Activated CD8-positive, alpha-beta memory T cell treated with anti-CD3 and anti-CD28 coated beads for 48 hours (primary cell): ENCODE measurements around the gene EVI5.
"Not testable (repeated sequence)": the region's sequence is repeated elsewhere in the genome, so short reads cannot be mapped to it uniquely, and the experiment has no call there.

ENCODE experiments used
- DNase-seq, 3 experiments: peaks; one replicate each; pipeline ENCODE4 v3.0.0-alpha.2; 2020; ENCODE audit warnings: low read depth in 2 of 3, low spot score in 2 of 3

EVI5 gene

DNA sequence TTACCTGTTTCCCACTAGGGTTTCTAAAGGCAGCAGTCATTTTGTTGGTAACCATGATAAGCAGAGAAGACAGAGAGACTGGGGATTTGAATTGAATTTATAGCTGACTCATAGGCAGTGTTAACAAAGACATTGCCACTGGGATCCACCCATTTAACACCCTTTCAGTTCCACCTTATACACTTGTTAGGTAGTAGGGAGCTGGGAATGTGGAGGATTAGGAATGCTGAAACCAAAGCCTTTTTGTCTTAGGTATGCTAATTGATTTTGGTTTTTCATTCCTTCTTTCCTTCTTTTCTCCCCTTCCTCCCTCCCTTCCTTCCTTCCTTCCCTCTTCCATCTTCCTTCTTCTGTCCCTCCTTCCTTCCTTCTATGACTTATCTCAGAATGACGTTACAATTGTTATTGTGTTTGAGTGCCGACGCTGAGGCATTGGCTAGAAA is 7.5 kb upstream of the EVI5 start:
- no peak for DNase-seq

- DNase-seq = no peak
These were observed 6.7 kb upstream of the EVI5 start for GRCh38 chr1:92791487-92792066.

DNA sequence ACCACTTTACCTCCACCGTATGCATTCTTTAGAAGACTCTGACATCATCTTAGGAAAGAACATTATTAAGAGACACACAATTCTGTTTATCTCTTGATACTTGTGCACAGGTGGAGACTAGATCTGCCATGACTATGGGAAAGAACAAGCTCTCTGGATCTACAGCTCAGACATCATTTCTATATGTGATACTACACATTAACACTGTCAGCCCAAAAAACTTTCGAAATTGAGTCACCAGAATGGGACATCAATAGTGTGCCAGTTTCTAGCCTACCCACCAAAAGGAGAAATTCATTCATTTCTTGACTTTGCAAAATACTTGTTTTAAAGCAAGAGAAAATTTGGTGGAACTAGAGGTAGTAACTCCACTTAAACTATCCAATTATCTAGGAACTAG is 6.0 kb upstream of the EVI5 start:
- no peak for DNase-seq

GRCh38 chr1:92790081-92790480 is 5.2 kb upstream of the EVI5 start:
- no peak for DNase-seq

- no peak for DNase-seq
These were observed 1.4 kb upstream of the EVI5 start for GRCh38 chr1:92786111-92786901.

GRCh38 chr1:92784021-92784638 is 778 bp downstream of the EVI5 start:
- DNase-seq = peak; percentile 1 to 17 (median 10)

DNA sequence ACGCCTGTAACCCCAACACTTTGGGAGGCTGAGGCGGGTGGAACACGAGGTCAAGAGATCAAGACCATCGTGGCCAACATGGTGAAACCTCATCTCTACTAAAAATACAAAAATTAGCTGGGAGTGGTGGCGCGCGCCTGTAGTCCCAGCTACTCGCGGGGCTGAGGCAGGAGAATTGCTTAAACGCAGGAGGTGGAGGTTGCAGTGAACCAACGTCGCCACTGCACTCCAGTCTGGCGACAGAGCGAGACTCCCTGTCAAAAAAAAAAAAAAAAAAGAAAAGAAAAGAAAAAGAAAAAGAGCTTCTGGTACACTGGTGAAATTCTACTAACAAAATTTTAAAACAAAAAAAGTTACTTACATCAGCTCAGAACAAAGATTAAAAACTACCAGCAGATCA is 1.4 kb downstream of the EVI5 start:
- not testable (repeated sequence) for DNase-seq

- no peak for DNase-seq
These were observed 6.5 kb downstream of the EVI5 start for GRCh38 chr1:92778376-92778775.

- no peak for DNase-seq
These were observed 10.5 kb downstream of the EVI5 start for GRCh38 chr1:92774407-92774806.

DNA sequence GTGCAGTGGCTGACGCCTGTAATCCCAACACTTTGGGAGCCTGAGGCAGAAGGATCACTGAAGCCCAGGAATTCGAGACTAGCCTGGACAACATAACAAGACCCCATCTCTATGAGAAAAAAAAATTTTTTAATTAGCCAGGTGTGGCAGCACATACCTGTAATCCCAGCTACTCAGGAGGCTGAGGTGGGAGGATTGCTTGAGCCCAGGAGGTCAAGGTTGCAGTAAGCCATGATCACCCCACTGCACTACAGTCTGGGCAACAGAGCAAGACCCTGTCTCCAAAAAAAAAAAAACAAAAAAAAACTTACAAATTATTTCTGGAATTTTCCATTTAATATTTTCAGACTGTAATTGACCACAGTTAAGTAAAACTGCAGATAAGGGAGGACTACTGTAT is 11.2 kb downstream of the EVI5 start:
- not testable (repeated sequence) for DNase-seq

GRCh38 chr1:92769856-92770255 is 15.1 kb downstream of the EVI5 start:
- no peak for DNase-seq

DNA sequence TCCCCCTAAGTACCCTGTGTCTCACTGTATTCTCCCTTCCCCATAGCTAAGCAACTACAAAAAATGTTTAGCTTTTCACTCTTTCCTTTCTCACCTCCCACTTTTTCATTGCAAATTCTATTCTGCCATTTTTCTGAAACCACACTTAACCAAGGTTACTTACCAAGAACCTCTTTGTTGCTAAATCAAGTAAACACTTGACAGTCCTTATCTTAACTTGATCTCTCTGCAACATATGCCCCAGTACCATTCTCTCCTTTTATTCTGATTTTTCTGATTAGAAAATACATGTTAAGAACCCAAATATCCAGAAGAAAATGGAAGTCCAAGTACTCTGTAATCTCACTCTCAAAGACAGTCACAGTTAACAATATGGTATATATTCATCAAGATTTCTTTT is 16.0 kb downstream of the EVI5 start:
- no peak for DNase-seq

DNA sequence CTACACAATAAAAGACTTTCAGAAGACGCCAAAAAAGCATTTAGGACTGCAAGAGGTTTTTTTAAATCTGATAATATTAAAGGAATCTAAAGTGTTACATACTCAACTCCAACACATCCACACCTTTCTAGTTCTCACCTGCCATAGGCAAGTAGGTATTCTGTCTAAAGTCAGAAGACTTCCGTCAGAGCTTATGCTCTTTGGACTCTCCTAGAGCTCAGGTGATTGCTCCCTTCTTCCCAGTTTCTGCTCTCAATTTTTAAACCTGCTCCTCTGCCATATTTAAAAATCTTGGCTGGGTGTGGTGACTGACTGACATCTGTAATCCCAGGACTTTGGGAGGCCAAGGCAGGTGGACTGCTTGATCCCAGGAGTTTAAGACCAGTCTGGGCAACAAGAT is 16.6 kb downstream of the EVI5 start:
- DNase-seq = no peak

- DNase-seq = no peak
These were observed 20.8 kb downstream of the EVI5 start for GRCh38 chr1:92764116-92764515.

GRCh38 chr1:92762355-92762754 is 22.6 kb downstream of the EVI5 start:
- no peak for DNase-seq

DNA sequence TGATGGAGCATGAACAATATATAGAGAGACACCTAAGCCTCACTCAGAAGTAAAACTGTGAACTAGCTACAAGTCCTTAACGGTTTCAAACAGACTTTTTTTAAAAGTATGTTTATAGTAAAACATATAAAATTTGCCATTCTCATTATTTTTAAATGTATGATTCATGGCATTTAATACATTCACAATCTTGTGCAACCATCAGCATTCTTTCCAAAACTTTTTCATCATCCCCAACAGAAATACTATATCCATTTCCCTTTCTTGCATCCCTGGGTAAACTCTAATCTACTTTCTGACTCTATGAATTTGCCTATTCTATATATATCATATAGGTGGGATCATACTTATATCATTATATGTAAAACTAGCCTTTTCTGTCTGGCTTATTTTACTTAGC is 25.5 kb downstream of the EVI5 start:
- DNase-seq = no peak

DNA sequence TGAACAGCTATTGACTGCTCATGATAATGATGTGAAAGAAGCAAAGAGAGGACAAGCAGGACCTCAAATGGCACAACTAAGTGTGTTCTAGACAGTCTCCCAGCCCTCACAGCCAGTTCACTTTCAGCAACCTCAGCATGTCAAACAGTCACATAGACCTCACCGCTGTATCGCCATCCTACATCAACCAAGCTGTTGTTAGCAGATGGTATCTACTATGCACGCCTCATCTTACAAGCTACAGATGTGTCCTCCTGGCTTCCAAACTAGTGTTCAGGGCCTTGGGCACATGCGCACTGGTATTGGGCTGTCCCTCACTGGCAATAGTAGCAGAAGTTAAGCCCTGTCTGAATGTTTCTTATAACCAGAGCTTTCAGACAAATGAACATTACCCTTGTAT is 28.4 kb downstream of the EVI5 start:
- no peak for DNase-seq

DNA sequence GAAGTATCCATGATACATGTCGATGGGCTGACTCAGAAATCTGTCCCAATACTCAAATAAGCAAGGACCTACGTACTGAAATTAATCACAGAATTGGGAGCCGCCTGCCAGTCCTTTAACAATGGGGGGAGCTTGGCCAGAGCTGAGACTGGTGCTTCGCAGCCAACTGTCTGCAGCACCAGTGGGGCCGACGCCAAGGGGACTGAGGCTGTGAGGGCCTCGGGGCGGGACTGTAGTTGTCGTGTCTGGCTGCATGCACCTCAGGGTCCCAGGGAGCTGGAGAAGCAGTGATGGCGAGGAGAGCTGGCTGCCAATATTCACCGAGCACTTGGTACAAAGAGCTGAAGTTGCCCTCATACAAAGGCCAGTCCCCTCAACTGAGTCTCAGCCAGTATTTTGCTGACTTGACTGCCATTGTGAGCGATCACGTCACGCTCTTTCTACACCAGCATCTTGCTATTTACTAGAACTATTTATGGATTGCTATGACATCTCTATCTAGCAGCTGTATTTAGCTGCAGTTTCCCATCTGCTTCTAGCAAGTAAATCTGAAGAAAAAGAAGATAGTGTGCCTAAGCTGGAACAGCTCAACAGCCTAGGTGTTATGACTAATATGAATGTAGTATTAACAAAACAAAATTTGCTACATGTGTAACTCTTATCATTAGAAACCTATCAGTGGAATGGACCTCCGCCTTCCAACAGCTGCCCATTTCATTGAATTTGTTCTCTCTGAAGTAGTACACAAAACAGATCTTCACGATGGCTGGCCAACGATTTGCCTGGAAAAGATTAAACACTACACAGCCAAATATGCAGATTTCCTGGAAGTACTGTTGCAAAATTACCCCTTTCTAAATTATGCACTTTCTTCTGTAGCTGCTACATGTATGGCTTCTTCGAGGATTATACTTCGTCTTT is 29.1 kb downstream of the EVI5 start:
- DNase-seq = no peak

- no peak for DNase-seq
These were observed 30.2 kb downstream of the EVI5 start for GRCh38 chr1:92754719-92755050.

DNA sequence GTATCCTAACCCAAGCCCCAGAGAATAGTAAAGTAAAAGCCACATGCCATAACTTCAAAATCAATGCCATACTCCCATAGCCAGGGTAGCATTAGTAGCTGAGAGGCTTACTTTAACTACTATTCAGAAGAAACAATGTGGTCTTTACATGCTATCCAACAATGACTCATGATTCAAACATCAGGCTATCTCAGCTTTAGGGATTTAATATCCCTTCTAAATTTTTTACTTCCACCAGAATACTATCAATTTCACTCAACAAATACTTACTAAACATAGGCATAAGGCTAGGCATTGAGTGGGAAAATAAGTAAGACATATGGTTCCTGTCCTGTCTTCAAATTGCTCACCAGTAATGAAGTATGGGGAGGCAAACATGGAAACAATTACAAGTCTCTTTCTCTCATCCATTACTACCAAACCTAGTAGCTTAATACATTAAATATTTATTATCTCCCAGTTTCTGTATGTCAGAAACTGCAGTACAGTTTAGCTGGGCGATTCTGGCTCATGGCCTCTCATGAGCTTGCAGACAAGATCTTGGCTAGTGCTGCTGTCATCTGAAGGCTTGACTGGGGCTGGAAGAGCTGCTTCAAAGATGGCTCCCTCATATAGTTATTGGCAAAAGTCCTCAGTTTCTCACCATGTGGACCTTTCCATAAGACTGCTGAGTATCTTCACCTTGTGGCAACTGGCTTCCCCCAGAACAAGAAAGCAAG is 30.7 kb downstream of the EVI5 start:
- DNase-seq = no peak

GRCh38 chr1:92752719-92753118 is 32.2 kb downstream of the EVI5 start:
- no peak for DNase-seq
